ENCODE measurements around the gene PTK6.
A peak's percentile ranks its signal among the peaks of the same experiment; 100 is the strongest.

The PTK6 gene

DNA sequence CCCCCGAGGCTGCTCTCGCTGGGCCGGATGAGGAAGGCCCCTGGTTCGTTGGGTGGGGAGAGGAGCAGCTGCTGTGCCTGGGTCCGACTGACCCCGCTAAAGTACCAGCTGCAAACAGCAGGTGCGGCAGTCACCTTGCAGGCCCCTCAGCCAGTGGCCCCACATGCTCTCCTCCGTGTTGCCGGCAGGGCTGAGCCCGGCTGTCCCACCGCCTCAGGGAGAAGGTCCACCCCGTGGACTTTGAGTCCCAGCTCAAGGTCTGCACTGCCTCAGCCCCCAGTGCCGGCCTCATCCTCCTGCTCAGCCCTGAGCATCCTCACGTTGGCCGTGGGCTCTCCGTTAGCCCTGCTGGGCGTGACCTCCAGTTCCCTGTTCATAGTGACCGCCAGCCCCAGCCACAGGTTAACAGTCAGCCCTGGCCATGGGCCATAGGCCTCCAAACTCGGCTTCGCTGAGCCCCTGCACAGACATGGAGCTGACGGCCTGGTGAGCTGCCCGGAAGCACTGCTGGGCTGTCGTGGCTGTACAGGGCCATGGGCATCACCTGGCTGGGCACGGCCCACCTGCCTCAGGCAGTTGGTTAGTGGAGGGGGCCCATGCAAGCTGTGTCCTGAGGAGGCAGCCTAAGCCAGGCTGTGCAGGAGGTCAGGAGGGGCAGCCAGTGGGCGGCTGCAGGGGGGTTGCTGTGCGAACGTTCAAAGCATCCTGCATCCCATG, 7.2 kb upstream of the PTK6 start:
- ChIA-PET POLR2A (interaction anchor here (0.6 to 1.0 kb wide), 3 partner anchors 9 to 697 kb away, joined by 3 read pairs; no protein-coding TSS in a partner anchor), CTCF (no interaction called here)
- Histone ChIP-seq H3K27ac (ENCODE audit: extremely low read depth, low read depth, low read length) (no peak overlapping the region), H3K36me3 (ENCODE audit: control insufficient read depth in 2 of 2, insufficient read depth in 1 of 2, low read length in 2 of 2) (no peaks in the 10 kb centered on the region), H3K4me3 (ENCODE audit: low read depth, low read length) (no peak overlapping the region), H3K9me3 (ENCODE audit: control insufficient read depth, insufficient read depth, low read depth, low read length) (no peaks in the 10 kb centered on the region), H3K4me1 (ENCODE audit: control insufficient read depth, insufficient read depth, low read length) (no peaks in the 10 kb centered on the region)
- TF ChIP-seq ZNF10 (tag by site-specific recombination; IDR thresholded peaks at IDR 0.05), result peak; percentile 87
- TF ChIP-seq ZNF426 (tag by site-specific recombination; IDR thresholded peaks at IDR 0.05), result no peak
- TF ChIP-seq BCL11A (tag by site-specific recombination; IDR thresholded peaks at IDR 0.05; ENCODE audit: low read depth), result peak; percentile 19; the same call in 1 of the 2 replicates
- peak; percentile 38 for TF ChIP-seq GLIS2 (tag by site-specific recombination; IDR thresholded peaks at IDR 0.05)
- no peak for TF ChIP-seq ZNF341 (tag by site-specific recombination; IDR thresholded peaks at IDR 0.05; ENCODE audit: low read depth)
- no peak for TF ChIP-seq MYNN (tag by site-specific recombination; IDR thresholded peaks at IDR 0.05; ENCODE audit: borderline replicate concordance)
- peak; percentile 10; the same call in 1 of the 2 replicates for TF ChIP-seq ZBTB8A (tag by site-specific recombination; IDR thresholded peaks at IDR 0.05)

DNA sequence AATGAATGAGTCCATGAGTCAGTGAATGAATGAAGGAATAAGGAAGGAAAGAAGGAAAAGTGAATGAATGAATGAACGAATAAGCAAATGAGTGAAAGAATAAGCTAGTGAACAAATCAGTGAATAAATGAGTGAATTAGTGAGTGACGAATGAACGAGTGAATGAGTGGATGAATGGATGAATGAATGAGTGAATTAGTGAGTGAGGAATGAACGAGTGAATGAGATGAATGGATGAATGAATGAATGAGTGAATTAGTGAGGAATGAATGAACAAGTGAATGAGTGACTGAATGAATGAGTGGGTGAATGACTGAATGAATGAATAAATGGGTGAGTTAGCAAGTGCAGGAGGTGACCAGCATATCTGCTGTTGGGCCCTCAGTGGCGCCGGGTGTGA, 6.6 kb upstream of the PTK6 start:
- POLR2A ChIA-PET, result no interaction called here
- CTCF ChIA-PET, result interaction anchor here (1.4 kb wide), 1 partner anchor 102 kb away, joined by 3 read pairs; no protein-coding TSS in a partner anchor
- Histone ChIP-seq H3K36me3 (ENCODE audit: control insufficient read depth in 2 of 2, insufficient read depth in 1 of 2, low read length in 2 of 2) (no peaks in the 10 kb centered on the region), H3K4me1 (ENCODE audit: control insufficient read depth, insufficient read depth, low read length) (no peaks in the 10 kb centered on the region), H3K27ac (ENCODE audit: extremely low read depth, low read depth, low read length) (no peak overlapping the region), H3K9me3 (ENCODE audit: control insufficient read depth, insufficient read depth, low read depth, low read length) (no peaks in the 10 kb centered on the region), H3K4me3 (ENCODE audit: low read depth, low read length) (no peak overlapping the region)
- TF ChIP-seq ZNF366 (tag by site-specific recombination; conservative IDR thresholded peaks at IDR 0.05), result peak; percentile 98
- TF ChIP-seq ZNF274 (IDR thresholded peaks at IDR 0.05; ENCODE audit: low read length), result no peak
- TF ChIP-seq ZNF274 (tag by site-specific recombination; IDR thresholded peaks at IDR 0.05; ENCODE audit: borderline replicate concordance), result no peak
- peak; percentile 56; the same call in 1 of the 2 replicates for TF ChIP-seq ZSCAN16 (tag by site-specific recombination; IDR thresholded peaks at IDR 0.05)
- TF ChIP-seq ZNF24 (tag by site-specific recombination; IDR thresholded peaks at IDR 0.05), result peak; percentile 100
- TF ChIP-seq ZNF558 (tag by site-specific recombination; IDR thresholded peaks at IDR 0.05), result no peak
- TF ChIP-seq, protein P1, sequence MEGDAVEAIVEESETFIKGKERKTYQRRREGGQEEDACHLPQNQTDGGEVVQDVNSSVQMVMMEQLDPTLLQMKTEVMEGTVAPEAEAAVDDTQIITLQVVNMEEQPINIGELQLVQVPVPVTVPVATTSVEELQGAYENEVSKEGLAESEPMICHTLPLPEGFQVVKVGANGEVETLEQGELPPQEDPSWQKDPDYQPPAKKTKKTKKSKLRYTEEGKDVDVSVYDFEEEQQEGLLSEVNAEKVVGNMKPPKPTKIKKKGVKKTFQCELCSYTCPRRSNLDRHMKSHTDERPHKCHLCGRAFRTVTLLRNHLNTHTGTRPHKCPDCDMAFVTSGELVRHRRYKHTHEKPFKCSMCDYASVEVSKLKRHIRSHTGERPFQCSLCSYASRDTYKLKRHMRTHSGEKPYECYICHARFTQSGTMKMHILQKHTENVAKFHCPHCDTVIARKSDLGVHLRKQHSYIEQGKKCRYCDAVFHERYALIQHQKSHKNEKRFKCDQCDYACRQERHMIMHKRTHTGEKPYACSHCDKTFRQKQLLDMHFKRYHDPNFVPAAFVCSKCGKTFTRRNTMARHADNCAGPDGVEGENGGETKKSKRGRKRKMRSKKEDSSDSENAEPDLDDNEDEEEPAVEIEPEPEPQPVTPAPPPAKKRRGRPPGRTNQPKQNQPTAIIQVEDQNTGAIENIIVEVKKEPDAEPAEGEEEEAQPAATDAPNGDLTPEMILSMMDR (tag by site-specific recombination; IDR thresholded peaks at IDR 0.05), result no peak
- TF ChIP-seq, protein P2, sequence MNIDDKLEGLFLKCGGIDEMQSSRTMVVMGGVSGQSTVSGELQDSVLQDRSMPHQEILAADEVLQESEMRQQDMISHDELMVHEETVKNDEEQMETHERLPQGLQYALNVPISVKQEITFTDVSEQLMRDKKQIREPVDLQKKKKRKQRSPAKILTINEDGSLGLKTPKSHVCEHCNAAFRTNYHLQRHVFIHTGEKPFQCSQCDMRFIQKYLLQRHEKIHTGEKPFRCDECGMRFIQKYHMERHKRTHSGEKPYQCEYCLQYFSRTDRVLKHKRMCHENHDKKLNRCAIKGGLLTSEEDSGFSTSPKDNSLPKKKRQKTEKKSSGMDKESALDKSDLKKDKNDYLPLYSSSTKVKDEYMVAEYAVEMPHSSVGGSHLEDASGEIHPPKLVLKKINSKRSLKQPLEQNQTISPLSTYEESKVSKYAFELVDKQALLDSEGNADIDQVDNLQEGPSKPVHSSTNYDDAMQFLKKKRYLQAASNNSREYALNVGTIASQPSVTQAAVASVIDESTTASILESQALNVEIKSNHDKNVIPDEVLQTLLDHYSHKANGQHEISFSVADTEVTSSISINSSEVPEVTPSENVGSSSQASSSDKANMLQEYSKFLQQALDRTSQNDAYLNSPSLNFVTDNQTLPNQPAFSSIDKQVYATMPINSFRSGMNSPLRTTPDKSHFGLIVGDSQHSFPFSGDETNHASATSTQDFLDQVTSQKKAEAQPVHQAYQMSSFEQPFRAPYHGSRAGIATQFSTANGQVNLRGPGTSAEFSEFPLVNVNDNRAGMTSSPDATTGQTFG (tag by site-specific recombination; IDR thresholded peaks at IDR 0.05; ENCODE audit: borderline replicate concordance), result no peak

DNA sequence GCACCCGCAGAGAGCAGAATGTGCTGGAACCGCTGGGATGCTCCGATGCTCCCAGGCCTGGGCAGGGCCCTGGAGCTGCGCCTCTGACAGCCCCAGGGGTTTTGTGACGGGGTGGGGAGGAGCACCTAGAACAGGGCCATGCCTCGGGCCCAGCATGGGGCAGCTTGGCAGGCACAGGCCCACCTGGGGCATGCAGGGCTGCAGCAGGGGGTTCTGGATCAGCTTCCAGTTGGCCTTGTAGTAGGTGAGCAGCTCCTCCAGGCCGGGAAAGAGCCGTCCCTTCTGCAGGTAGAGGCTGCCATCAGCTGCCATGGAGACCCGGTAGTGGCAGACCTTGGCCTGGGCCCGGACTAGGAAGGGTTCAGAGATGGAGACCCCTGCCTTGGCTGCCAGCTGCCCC, 6.0 kb upstream of the PTK6 start:
- Histone ChIP-seq H3K9me3 (ENCODE audit: control insufficient read depth, insufficient read depth, low read depth, low read length) (no peaks in the 10 kb centered on the region), H3K4me3 (ENCODE audit: low read depth, low read length) (no peak overlapping the region), H3K36me3 (ENCODE audit: control insufficient read depth in 2 of 2, insufficient read depth in 1 of 2, low read length in 2 of 2) (no peaks in the 10 kb centered on the region), H3K4me1 (ENCODE audit: control insufficient read depth, insufficient read depth, low read length) (no peaks in the 10 kb centered on the region), H3K27ac (ENCODE audit: extremely low read depth, low read depth, low read length) (no peak overlapping the region)
- TF ChIP-seq GLIS1 (tag by site-specific recombination; IDR thresholded peaks at IDR 0.05) (peak; percentile 59), ZNF292 (tag by site-specific recombination; IDR thresholded peaks at IDR 0.05; ENCODE audit: borderline replicate concordance, low read depth) (no peak), ZIC2 (tag by site-specific recombination; IDR thresholded peaks at IDR 0.05) (peak; percentile 93)
- ChIA-PET POLR2A (no interaction called here), CTCF (interaction anchor here (1.4 kb wide), 1 partner anchor 101 kb away, joined by 3 read pairs; no protein-coding TSS in a partner anchor)

Data from HEK293 (cell line).